ENCODE results near the gene GNGT2. TPM values are rescaled to one million over a fixed set of nuclear protein-coding genes. Genes with fewer than 3 reads are reported as not detected.

GNGT2 gene
- total RNA-seq, 1 donor from 2014 or later: not detected

GRCh38 chr17:49258394-49258793 lies 48.0 kb upstream of the GNGT2 start:
- Mint-ChIP-seq H3K27ac (ENCODE audit: unreplicated experiment) (no peak overlapping the region), H3K4me1 (ENCODE audit: low read depth, unreplicated experiment) (peaks cover 2% of the 10 kb centered on the region), H3K9me3 (ENCODE audit: unreplicated experiment) (no peaks in the 10 kb centered on the region), H3K27me3 (ENCODE audit: low read depth, unreplicated experiment) (peaks cover 1% of the 10 kb centered on the region), H3K4me3 (ENCODE audit: unreplicated experiment) (no peak overlapping the region), H3K36me3 (ENCODE audit: low read depth, unreplicated experiment) (no peaks in the 10 kb centered on the region)
- Histone ChIP-seq H3K27me3 (ENCODE audit: insufficient read depth, low read length) (no peaks in the 10 kb centered on the region), H4K20me1 (ENCODE audit: insufficient read depth, low read length) (no peaks in the 10 kb centered on the region), H3K4me3 (ENCODE audit: insufficient read depth, low read depth, low read length) (no peak overlapping the region), H3K27ac (ENCODE audit: low read depth, low read length) (no peak overlapping the region), H3K4me1 (ENCODE audit: insufficient read depth, low read length) (peaks cover 18% of the 10 kb centered on the region), H3K36me3 (ENCODE audit: insufficient read depth, low read length) (no peaks in the 10 kb centered on the region), H3K4me2 (ENCODE audit: low read length) (no peak overlapping the region), H2AFZ (ENCODE audit: low read depth, low read length) (no peak overlapping the region), H3K79me2 (ENCODE audit: insufficient read depth, low read length) (no peaks in the 10 kb centered on the region), H3K9ac (ENCODE audit: low read length) (no peak overlapping the region), H3K9me3 (ENCODE audit: insufficient read depth, low read depth, low read length) (no peaks in the 10 kb centered on the region)
- no peak for FAIRE-seq
- no peak for DNase-seq (ENCODE audit: low read depth)
- TF ChIP-seq EZH2 (IDR thresholded peaks at IDR 0.05; ENCODE audit: insufficient read depth, low read length) (no peak), CTCF (IDR thresholded peaks at IDR 0.05; ENCODE audit: insufficient read depth, low read depth, low read length) (no peak)

GRCh38 chr17:49255125-49255524 lies 44.8 kb upstream of the GNGT2 start:
- Histone ChIP-seq H3K4me1 (ENCODE audit: insufficient read depth, low read length) (peaks cover 7% of the 10 kb centered on the region), H3K9me3 (ENCODE audit: insufficient read depth, low read depth, low read length) (no peaks in the 10 kb centered on the region), H4K20me1 (ENCODE audit: insufficient read depth, low read length) (no peaks in the 10 kb centered on the region), H3K79me2 (ENCODE audit: insufficient read depth, low read length) (no peaks in the 10 kb centered on the region), H3K36me3 (ENCODE audit: insufficient read depth, low read length) (no peaks in the 10 kb centered on the region), H3K27ac (ENCODE audit: low read depth, low read length) (no peak overlapping the region), H3K9ac (ENCODE audit: low read length) (no peak overlapping the region), H3K4me2 (ENCODE audit: low read length) (no peak overlapping the region), H3K27me3 (ENCODE audit: insufficient read depth, low read length) (no peaks in the 10 kb centered on the region), H3K4me3 (ENCODE audit: insufficient read depth, low read depth, low read length) (no peak overlapping the region), H2AFZ (ENCODE audit: low read depth, low read length) (no peak overlapping the region)
- Mint-ChIP-seq H3K4me3 (ENCODE audit: unreplicated experiment) (no peak overlapping the region), H3K27me3 (ENCODE audit: low read depth, unreplicated experiment) (peaks cover 9% of the 10 kb centered on the region), H3K4me1 (ENCODE audit: low read depth, unreplicated experiment) (no peaks in the 10 kb centered on the region), H3K36me3 (ENCODE audit: low read depth, unreplicated experiment) (no peaks in the 10 kb centered on the region), H3K9me3 (ENCODE audit: unreplicated experiment) (no peaks in the 10 kb centered on the region), H3K27ac (ENCODE audit: unreplicated experiment) (no peak overlapping the region)
- no peak for DNase-seq (ENCODE audit: low read depth)
- TF ChIP-seq EZH2 (IDR thresholded peaks at IDR 0.05; ENCODE audit: insufficient read depth, low read length): no peak
- no peak for TF ChIP-seq CTCF (IDR thresholded peaks at IDR 0.05; ENCODE audit: insufficient read depth, low read depth, low read length)
- no peak for FAIRE-seq

GRCh38 chr17:49254066-49254465 lies 43.7 kb upstream of the GNGT2 start:
- H3K4me1 Mint-ChIP-seq (ENCODE audit: low read depth, unreplicated experiment): no peaks in the 10 kb centered on the region
- no peaks in the 10 kb centered on the region for H4K20me1 ChIP-seq (ENCODE audit: insufficient read depth, low read length)
- H3K79me2 ChIP-seq (ENCODE audit: insufficient read depth, low read length): no peaks in the 10 kb centered on the region
- DNase-seq (ENCODE audit: low read depth) (no peak), FAIRE-seq (no peak)
- no peak overlapping the region for H3K4me3 ChIP-seq (ENCODE audit: insufficient read depth, low read depth, low read length)
- H2AFZ ChIP-seq (ENCODE audit: low read depth, low read length): no peak overlapping the region
- TF ChIP-seq EZH2 (IDR thresholded peaks at IDR 0.05; ENCODE audit: insufficient read depth, low read length) (no peak), CTCF (IDR thresholded peaks at IDR 0.05; ENCODE audit: insufficient read depth, low read depth, low read length) (no peak)
- no peak overlapping the region for H3K27ac Mint-ChIP-seq (ENCODE audit: unreplicated experiment)
- H3K27me3 ChIP-seq (ENCODE audit: insufficient read depth, low read length): no peaks in the 10 kb centered on the region
- no peaks in the 10 kb centered on the region for H3K36me3 Mint-ChIP-seq (ENCODE audit: low read depth, unreplicated experiment)
- no peaks in the 10 kb centered on the region for H3K4me1 ChIP-seq (ENCODE audit: insufficient read depth, low read length)
- H3K4me2 ChIP-seq (ENCODE audit: low read length): no peak overlapping the region
- H3K4me3 Mint-ChIP-seq (ENCODE audit: unreplicated experiment): no peak overlapping the region
- H3K9ac ChIP-seq (ENCODE audit: low read length): no peak overlapping the region
- no peaks in the 10 kb centered on the region for H3K9me3 Mint-ChIP-seq (ENCODE audit: unreplicated experiment)
- peaks cover 16% of the 10 kb centered on the region for H3K27me3 Mint-ChIP-seq (ENCODE audit: low read depth, unreplicated experiment)
- H3K9me3 ChIP-seq (ENCODE audit: insufficient read depth, low read depth, low read length): no peaks in the 10 kb centered on the region
- no peak overlapping the region for H3K27ac ChIP-seq (ENCODE audit: low read depth, low read length)
- H3K36me3 ChIP-seq (ENCODE audit: insufficient read depth, low read length): no peaks in the 10 kb centered on the region

Data from astrocyte (in vitro differentiated cells and primary cell).